Mesenchymal stem cell (in vitro differentiated cells and primary cell): ENCODE data around the gene ZDHHC13.

ENCODE experiments used
- DNase-seq: peaks from one replicate; pipeline ENCODE4 v3.0.0-alpha.2; 2013
- H2AFZ ChIP-seq: one replicate; pipeline ENCODE4 v1.6.1; 2013; ENCODE audit warnings: low read depth, mild to moderate bottlenecking, control low read depth, inconsistent platforms, low read length, moderate library complexity
- H2AK5ac ChIP-seq: 2 replicates; pipeline ENCODE4 v1.6.1; 2013; ENCODE audit warnings: low read length, moderate library complexity, mild to moderate bottlenecking, inconsistent platforms; ENCODE audit not compliant: severe bottlenecking
- H2BK120ac ChIP-seq: one replicate; pipeline ENCODE4 v1.6.1; 2013; ENCODE audit warnings: low read depth, mild to moderate bottlenecking, inconsistent platforms, low read length, moderate library complexity
- H2BK12ac ChIP-seq, 2 experiments: one replicate each; pipeline ENCODE4 v1.6.1; 2013; ENCODE audit warnings: inconsistent platforms in 2 of 2, low read length in 2 of 2, mild to moderate bottlenecking in 2 of 2, moderate library complexity in 2 of 2, control low read depth in 1 of 2
- H2BK15ac ChIP-seq: one replicate; pipeline ENCODE4 v1.6.1; 2013; ENCODE audit warnings: mild to moderate bottlenecking, low read depth, inconsistent platforms; ENCODE audit not compliant: poor library complexity, severe bottlenecking
- H2BK5ac ChIP-seq: 2 replicates; pipeline ENCODE4 v1.6.1; 2013; ENCODE audit warnings: low read depth, mild to moderate bottlenecking, low read length, control low read depth, inconsistent platforms; ENCODE audit not compliant: poor library complexity, severe bottlenecking
- H3K14ac ChIP-seq, 2 experiments: one replicate each; pipeline ENCODE4 v1.6.1; 2013; ENCODE audit warnings: inconsistent platforms in 2 of 2, low read length in 2 of 2, control low read depth in 1 of 2, mild to moderate bottlenecking in 1 of 2, moderate library complexity in 1 of 2
- H3K18ac ChIP-seq, 2 experiments: one replicate each; pipeline ENCODE4 v1.6.1; 2013; ENCODE audit warnings: inconsistent platforms in 2 of 2, low read length in 2 of 2, control low read depth in 1 of 2, low read depth in 1 of 2, mild to moderate bottlenecking in 1 of 2
- H3K23ac ChIP-seq, 2 experiments: one replicate each; pipeline ENCODE4 v1.6.1; 2013; ENCODE audit warnings: inconsistent platforms in 2 of 2, low read length in 2 of 2, mild to moderate bottlenecking in 2 of 2, moderate library complexity in 2 of 2, control low read depth in 1 of 2
- H3K27ac ChIP-seq: 2 replicates; pipeline ENCODE4 v1.5.1; 2013; ENCODE audit warnings: mild to moderate bottlenecking, moderate library complexity, low read length, control low read depth, inconsistent platforms; ENCODE audit not compliant: poor library complexity, severe bottlenecking
- H3K27me3 ChIP-seq, 2 experiments: 2 replicates each; pipeline versions ENCODE4 v1.6.1 to v1.7.0; 2013; ENCODE audit warnings: low read length in 2 of 2, mild to moderate bottlenecking in 2 of 2, moderate library complexity in 2 of 2, control low read depth in 1 of 2, inconsistent platforms in 1 of 2; ENCODE audit not compliant: control insufficient read depth in 1 of 2, insufficient read depth in 1 of 2
- H3K36me3 ChIP-seq, 2 experiments: 2 replicates each; pipeline versions ENCODE4 v1.6.1 to v1.7.0; 2013; ENCODE audit warnings: low read length in 2 of 2, control low read depth in 1 of 2, inconsistent platforms in 1 of 2, low read depth in 1 of 2, mild to moderate bottlenecking in 1 of 2; ENCODE audit not compliant: insufficient read depth in 2 of 2, control insufficient read depth in 1 of 2
- H3K4ac ChIP-seq, 2 experiments: one replicate each; pipeline ENCODE4 v1.6.1; 2013; ENCODE audit warnings: inconsistent platforms in 2 of 2, low read length in 2 of 2, mild to moderate bottlenecking in 2 of 2, moderate library complexity in 2 of 2, control low read depth in 1 of 2, low read depth in 1 of 2
- H3K4me1 ChIP-seq: 2 replicates; pipeline ENCODE4 v1.6.1; 2013; ENCODE audit warnings: low read depth, low read length, control low read depth; ENCODE audit not compliant: control insufficient read depth, insufficient read depth
- H3K4me2 ChIP-seq: 2 replicates; pipeline ENCODE4 v1.6.1; 2013; ENCODE audit warnings: low read length, mild to moderate bottlenecking, inconsistent platforms; ENCODE audit not compliant: poor library complexity, severe bottlenecking
- H3K4me3 ChIP-seq, 2 experiments: 2 replicates each; pipeline versions ENCODE4 v1.5.1 to v1.7.0; 2013; ENCODE audit warnings: low read length in 2 of 2, mild to moderate bottlenecking in 2 of 2, control low read depth in 1 of 2, low read depth in 1 of 2; ENCODE audit not compliant: insufficient read depth in 1 of 2
- H3K79me1 ChIP-seq: replicated peaks from 2 replicates; pipeline ENCODE4 v1.6.1; 2013; ENCODE audit warnings: mild to moderate bottlenecking, control low read depth, low read length, inconsistent platforms; ENCODE audit not compliant: poor library complexity, severe bottlenecking
- H3K9ac ChIP-seq: 2 replicates; pipeline ENCODE4 v1.7.0; 2013; ENCODE audit warnings: mild to moderate bottlenecking, low read length, moderate library complexity
- H3K9me3 ChIP-seq: 2 replicates; pipeline ENCODE4 v1.7.0; 2013; ENCODE audit warnings: mild to moderate bottlenecking, low read length; ENCODE audit not compliant: control insufficient read depth
- H4K8ac ChIP-seq: one replicate; pipeline ENCODE4 v1.6.1; 2013; ENCODE audit warnings: inconsistent platforms, mild to moderate bottlenecking, low read length, moderate library complexity
- H4K91ac ChIP-seq: one replicate; pipeline ENCODE4 v1.6.1; 2013; ENCODE audit warnings: mild to moderate bottlenecking, low read length, inconsistent platforms
- WGBS: methylation state at CpG from one replicate; pipeline ENCODE4 v1.1.7; 2013; ENCODE audit warnings: mixed read lengths; 5-methylcytosine and 5-hydroxymethylcytosine counted together

ZDHHC13 gene

GRCh38 chr11:19116276-19116970 is 545 bp upstream of the ZDHHC13 start:
- Histone ChIP-seq H4K91ac (no peak overlapping the region), H3K18ac (peak overlapping the region; percentile 61 to 69), H3K79me1 (peaks cover 16% of the 10 kb centered on the region), H2AFZ (peak overlapping the region; percentile 66), H3K36me3 (peaks cover 0 to 9% of the 10 kb centered on the region in 2 experiments), H3K14ac (no peak overlapping the region), H3K9me3 (no peaks in the 10 kb centered on the region), H3K23ac (no peak overlapping the region), H3K27me3 (peaks cover 19 to 31% of the 10 kb centered on the region in 2 experiments), H3K4me1 (peaks cover 1% of the 10 kb centered on the region), H2BK12ac (no peak overlapping the region), H2AK5ac (no peak overlapping the region), H3K4me2 (peak overlapping the region; percentile 97), H4K8ac (peak overlapping the region; percentile 93), H2BK15ac (no peak overlapping the region), H3K27ac (no peak overlapping the region), H3K4ac (no peak overlapping the region), H2BK5ac (no peak overlapping the region), H3K9ac (peak overlapping the region; percentile 84), H2BK120ac (no peak overlapping the region), H3K4me3 (peak overlapping the region; percentile 88 to 97)
- no peak for DNase-seq
- WGBS, result 37% methylated on average over 12 of the region's 16 CpGs

GRCh38 chr11:19117760-19118097 is 761 bp downstream of the ZDHHC13 start:
- peaks cover 0 to 9% of the 10 kb centered on the region in 2 experiments for H3K36me3 ChIP-seq
- H3K79me1 ChIP-seq, result peaks cover 18% of the 10 kb centered on the region
- 2% methylated on average over 6 of the region's 7 CpGs for WGBS
- no peak overlapping the region for H2BK12ac ChIP-seq
- peak overlapping the region; percentile 98 for H4K8ac ChIP-seq
- no peak overlapping the region for H3K4ac ChIP-seq
- DNase-seq, result no peak
- peak overlapping the region; percentile 88 to 97 for H3K4me3 ChIP-seq
- H2BK15ac ChIP-seq, result no peak overlapping the region
- H2BK120ac ChIP-seq, result no peak overlapping the region
- H3K4me2 ChIP-seq, result peak overlapping the region; percentile 69
- no peak overlapping the region for H2BK5ac ChIP-seq
- peak overlapping the region; percentile 80 for H2AFZ ChIP-seq
- H3K4me1 ChIP-seq, result peaks cover 1% of the 10 kb centered on the region
- peak overlapping the region; percentile 84 for H3K9ac ChIP-seq
- no peak overlapping the region for H3K14ac ChIP-seq
- no peak overlapping the region for H3K27ac ChIP-seq
- H3K27me3 ChIP-seq, result peaks cover 7 to 19% of the 10 kb centered on the region in 2 experiments
- H4K91ac ChIP-seq, result no peak overlapping the region
- no peak overlapping the region for H2AK5ac ChIP-seq
- no peaks in the 10 kb centered on the region for H3K9me3 ChIP-seq
- no peak overlapping the region for H3K23ac ChIP-seq
- no peak overlapping the region for H3K18ac ChIP-seq

GRCh38 chr11:19121646-19122045 is 4.7 kb downstream of the ZDHHC13 start:
- H3K4me1 ChIP-seq, result no peaks in the 10 kb centered on the region
- no peak overlapping the region for H3K27ac ChIP-seq
- H2AFZ ChIP-seq, result no peak overlapping the region
- no peak overlapping the region for H4K91ac ChIP-seq
- no peak overlapping the region for H4K8ac ChIP-seq
- H3K18ac ChIP-seq, result no peak overlapping the region
- H3K23ac ChIP-seq, result no peak overlapping the region
- H2AK5ac ChIP-seq, result no peak overlapping the region
- H3K14ac ChIP-seq, result no peak overlapping the region
- no peak overlapping the region for H2BK15ac ChIP-seq
- H3K4ac ChIP-seq, result no peak overlapping the region
- no peak overlapping the region for H3K4me3 ChIP-seq
- no peak overlapping the region for H2BK12ac ChIP-seq
- H3K9ac ChIP-seq, result no peak overlapping the region
- peaks cover 24% of the 10 kb centered on the region for H3K79me1 ChIP-seq
- peak; percentile 17 for DNase-seq
- no peaks in the 10 kb centered on the region for H3K27me3 ChIP-seq
- WGBS, result 77% methylated on average over 1 of the region's 2 CpGs
- no peaks in the 10 kb centered on the region for H3K9me3 ChIP-seq
- peaks cover 0 to 10% of the 10 kb centered on the region in 2 experiments for H3K36me3 ChIP-seq
- no peak overlapping the region for H2BK5ac ChIP-seq
- no peak overlapping the region for H3K4me2 ChIP-seq
- no peak overlapping the region for H2BK120ac ChIP-seq

- Histone ChIP-seq H2AFZ (no peak overlapping the region), H3K9me3 (no peaks in the 10 kb centered on the region), H3K27ac (no peak overlapping the region), H3K9ac (no peak overlapping the region), H3K4ac (no peak overlapping the region), H3K36me3 (peaks cover 0 to 15% of the 10 kb centered on the region in 2 experiments), H3K14ac (no peak overlapping the region), H2AK5ac (no peak overlapping the region), H2BK120ac (no peak overlapping the region), H3K4me3 (no peak overlapping the region), H3K23ac (no peak overlapping the region), H3K4me1 (no peaks in the 10 kb centered on the region), H2BK15ac (no peak overlapping the region), H3K79me1 (peaks cover 19% of the 10 kb centered on the region), H4K91ac (no peak overlapping the region), H3K27me3 (no peaks in the 10 kb centered on the region), H3K4me2 (no peak overlapping the region), H4K8ac (no peak overlapping the region), H2BK5ac (no peak overlapping the region), H3K18ac (no peak overlapping the region), H2BK12ac (no peak overlapping the region)
- 93% methylated on average over 5 of the region's 7 CpGs for WGBS
- no peak for DNase-seq
Measured at GRCh38 chr11:19122960-19123615, 6.1 kb downstream of the ZDHHC13 start.
